Suppressor macrophage treated with lipopolysaccharide for 4 hours (primary cell): ENCODE results near the gene CCDC14.
A peak's percentile ranks its signal among the peaks of the same experiment; 100 is the strongest.
"Not testable (repeated sequence)": the region's sequence is repeated elsewhere in the genome, so short reads cannot be mapped to it uniquely, and the experiment has no call there.

ENCODE experiments used
- DNase-seq: peaks from one replicate; pipeline ENCODE4 v3.0.0-alpha.2; 2020

The CCDC14 gene

GRCh38 chr3:123899300-123899865, 61.6 kb downstream of the CCDC14 start:
- DNase-seq: no peak

- no peak for DNase-seq
Measured at GRCh38 chr3:123893012-123893411, 68.0 kb downstream of the CCDC14 start.

- DNase-seq: no peak
Measured at GRCh38 chr3:123892195-123892594, 68.8 kb downstream of the CCDC14 start.

GRCh38 chr3:123890991-123891390, 70.0 kb downstream of the CCDC14 start:
- DNase-seq: not testable (repeated sequence)

- not testable (repeated sequence) for DNase-seq
Measured at GRCh38 chr3:123890162-123890561, 70.9 kb downstream of the CCDC14 start.

GRCh38 chr3:123884993-123885392, 76.0 kb downstream of the CCDC14 start:
- no peak for DNase-seq

GRCh38 chr3:123884203-123884831, 76.7 kb downstream of the CCDC14 start, which contains the start of gene MYLK:
MYLK (minus strand) TSS chr3:123884332; CDS start chr3:123793841, 90,491 bp downstream.
- DNase-seq: peak; percentile 77

GRCh38 chr3:123883701-123884202, 77.3 kb downstream of the CCDC14 start:
- no peak for DNase-seq

GRCh38 chr3:123883111-123883510, 77.9 kb downstream of the CCDC14 start:
- no peak for DNase-seq

GRCh38 chr3:123881771-123882170, 79.3 kb downstream of the CCDC14 start:
- DNase-seq: no peak

- DNase-seq: peak; percentile 22
Measured at GRCh38 chr3:123880998-123881561, 79.9 kb downstream of the CCDC14 start.

GRCh38 chr3:123878807-123879206, 82.2 kb downstream of the CCDC14 start:
- no peak for DNase-seq

- no peak for DNase-seq
Measured at GRCh38 chr3:123877965-123878364, 83.1 kb downstream of the CCDC14 start.

- no peak for DNase-seq
Measured at GRCh38 chr3:123877466-123877865, 83.6 kb downstream of the CCDC14 start.

- no peak for DNase-seq
Measured at GRCh38 chr3:123876858-123877257, 84.2 kb downstream of the CCDC14 start.

- no peak for DNase-seq
Measured at GRCh38 chr3:123872621-123873020, 88.4 kb downstream of the CCDC14 start.

- no peak for DNase-seq
Measured at GRCh38 chr3:123871946-123872345, 89.1 kb downstream of the CCDC14 start.

GRCh38 chr3:123870033-123870432, 91.0 kb downstream of the CCDC14 start:
- DNase-seq: no peak

GRCh38 chr3:123869165-123869564, 91.9 kb downstream of the CCDC14 start:
- no peak for DNase-seq

- DNase-seq: no peak
Measured at GRCh38 chr3:123864706-123865105, 96.3 kb downstream of the CCDC14 start.
